Measurements from ENCODE around the gene GDF9. TPM values are rescaled to one million over a fixed set of nuclear protein-coding genes. Genes with fewer than 3 reads are reported as not detected.

GDF9 gene
- total RNA-seq, 1 experiment from 2014 or later: 0.24 TPM

DNA sequence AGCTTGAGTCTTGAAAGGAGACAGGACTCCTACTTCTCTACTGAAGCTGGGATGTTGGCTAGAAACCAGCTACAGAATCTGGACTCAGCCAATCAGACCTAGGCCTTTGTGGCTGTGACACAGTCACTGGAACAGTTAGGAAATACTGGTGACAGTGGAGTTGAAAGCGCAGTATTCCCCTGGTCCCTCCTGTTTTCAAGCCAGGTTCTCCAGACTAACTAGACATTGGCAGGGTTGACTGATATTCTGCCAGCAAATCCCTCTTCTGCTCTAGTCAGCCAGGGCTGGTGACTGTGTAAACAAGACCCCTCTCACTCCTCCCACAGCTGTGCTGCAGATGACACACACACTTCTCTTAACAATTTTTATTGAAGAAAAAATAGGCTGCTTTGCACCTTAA, 44.5 kb downstream of the GDF9 start:
- Histone ChIP-seq H3K23me2 (ENCODE audit: insufficient read length, low read depth, low read length, poor library complexity, severe bottlenecking) (peaks cover 14% of the 10 kb centered on the region), H4K5ac (ENCODE audit: insufficient read length, low read depth, low read length) (no peak overlapping the region), H3K27me3 (ENCODE audit: insufficient read depth, low read length) (peaks cover 12% of the 10 kb centered on the region; the same call in 1 of the 2 replicates), H3K79me2 (ENCODE audit: insufficient read depth, low read length) (no peaks in the 10 kb centered on the region), H3K79me1 (ENCODE audit: insufficient read depth, low read depth, low read length, poor library complexity, severe bottlenecking) (no peaks in the 10 kb centered on the region), H3K9ac (ENCODE audit: extremely low read depth, insufficient read length, low read length) (no peak overlapping the region), H3K23ac (ENCODE audit: insufficient read length, low read depth, low read length) (no peak overlapping the region), H4K91ac (ENCODE audit: insufficient read length, low read depth, low read length) (no peak overlapping the region), H2AFZ (ENCODE audit: low read length) (no peak overlapping the region), H3K27ac (ENCODE audit: insufficient read length, low read depth, low read length) (no peak overlapping the region), H4K20me1 (ENCODE audit: control insufficient read depth, insufficient read depth, insufficient read length) (no peaks in the 10 kb centered on the region), H4K8ac (replicated peaks; ENCODE audit: insufficient read length, low read depth, low read length) (no peak overlapping the region), H2BK20ac (ENCODE audit: low read depth, low read length, poor library complexity, severe bottlenecking) (no peak overlapping the region), H3K4me2 (ENCODE audit: insufficient read depth, insufficient read length, low read length) (no peak overlapping the region), H2BK5ac (ENCODE audit: insufficient read length, low read length) (no peak overlapping the region), H2BK15ac (ENCODE audit: low read depth, low read length) (no peak overlapping the region), H3K18ac (ENCODE audit: insufficient read length, low read depth, low read length) (no peak overlapping the region), H2AK5ac (ENCODE audit: insufficient read length, low read length) (no peak overlapping the region), H3K56ac (ENCODE audit: insufficient read length, low read depth, low read length) (no peak overlapping the region), H2BK12ac (ENCODE audit: insufficient read length, low read depth, low read length) (no peak overlapping the region), H3K4ac (ENCODE audit: low read depth, low read length) (no peak overlapping the region), H3K4me1 (ENCODE audit: insufficient read depth, low read length) (peaks cover 3% of the 10 kb centered on the region), H3K14ac (ENCODE audit: insufficient read depth, low read length) (no peak overlapping the region), H3K9me3 (ENCODE audit: control insufficient read depth, low read depth, low read length) (no peaks in the 10 kb centered on the region), H3T11ph (ENCODE audit: low read length) (no peak overlapping the region), H2BK120ac (ENCODE audit: low read depth, low read length, poor library complexity, severe bottlenecking) (no peak overlapping the region)
- no peaks in the 10 kb centered on the region for H3K9me3 Mint-ChIP-seq
- H3K4me3 Mint-ChIP-seq: no peak overlapping the region; a peak in 1 of 5 replicates
- peaks cover 13 to 24% of the 10 kb centered on the region in 2 experiments for H3K4me1 Mint-ChIP-seq
- H3K36me3 Mint-ChIP-seq (ENCODE audit: insufficient read depth in 1 of 3, low read depth in 3 of 3): peaks cover 3 to 6% (median 4%) of the 10 kb centered on the region in 3 experiments; a peak in 6 of 7 replicates
- no CpG with 5 or more reads among the region's 1 CpG for WGBS (ENCODE audit: extremely low coverage, insufficient read length, low lambda C conversion rate)
- peaks cover 65% of the 10 kb centered on the region for H3K27me3 Mint-ChIP-seq (ENCODE audit: low read depth)
- no peak overlapping the region for H3K27ac Mint-ChIP-seq
- TF ChIP-seq, protein P1, sequence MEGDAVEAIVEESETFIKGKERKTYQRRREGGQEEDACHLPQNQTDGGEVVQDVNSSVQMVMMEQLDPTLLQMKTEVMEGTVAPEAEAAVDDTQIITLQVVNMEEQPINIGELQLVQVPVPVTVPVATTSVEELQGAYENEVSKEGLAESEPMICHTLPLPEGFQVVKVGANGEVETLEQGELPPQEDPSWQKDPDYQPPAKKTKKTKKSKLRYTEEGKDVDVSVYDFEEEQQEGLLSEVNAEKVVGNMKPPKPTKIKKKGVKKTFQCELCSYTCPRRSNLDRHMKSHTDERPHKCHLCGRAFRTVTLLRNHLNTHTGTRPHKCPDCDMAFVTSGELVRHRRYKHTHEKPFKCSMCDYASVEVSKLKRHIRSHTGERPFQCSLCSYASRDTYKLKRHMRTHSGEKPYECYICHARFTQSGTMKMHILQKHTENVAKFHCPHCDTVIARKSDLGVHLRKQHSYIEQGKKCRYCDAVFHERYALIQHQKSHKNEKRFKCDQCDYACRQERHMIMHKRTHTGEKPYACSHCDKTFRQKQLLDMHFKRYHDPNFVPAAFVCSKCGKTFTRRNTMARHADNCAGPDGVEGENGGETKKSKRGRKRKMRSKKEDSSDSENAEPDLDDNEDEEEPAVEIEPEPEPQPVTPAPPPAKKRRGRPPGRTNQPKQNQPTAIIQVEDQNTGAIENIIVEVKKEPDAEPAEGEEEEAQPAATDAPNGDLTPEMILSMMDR (conservative IDR thresholded peaks at IDR 0.05): no peak
- no peak for DNase-seq
